GM21576 (cell line): Measurements from ENCODE around the gene PRKD1.

Experiments used
- ATAC-seq: cut with Tn5 transposase; IDR thresholded peaks from one replicate; pipeline ENCODE4 v1.9.1; 2021; ENCODE audit warnings: mild to moderate bottlenecking, moderate library complexity; ENCODE audit not compliant: unreplicated experiment

PRKD1 gene

DNA sequence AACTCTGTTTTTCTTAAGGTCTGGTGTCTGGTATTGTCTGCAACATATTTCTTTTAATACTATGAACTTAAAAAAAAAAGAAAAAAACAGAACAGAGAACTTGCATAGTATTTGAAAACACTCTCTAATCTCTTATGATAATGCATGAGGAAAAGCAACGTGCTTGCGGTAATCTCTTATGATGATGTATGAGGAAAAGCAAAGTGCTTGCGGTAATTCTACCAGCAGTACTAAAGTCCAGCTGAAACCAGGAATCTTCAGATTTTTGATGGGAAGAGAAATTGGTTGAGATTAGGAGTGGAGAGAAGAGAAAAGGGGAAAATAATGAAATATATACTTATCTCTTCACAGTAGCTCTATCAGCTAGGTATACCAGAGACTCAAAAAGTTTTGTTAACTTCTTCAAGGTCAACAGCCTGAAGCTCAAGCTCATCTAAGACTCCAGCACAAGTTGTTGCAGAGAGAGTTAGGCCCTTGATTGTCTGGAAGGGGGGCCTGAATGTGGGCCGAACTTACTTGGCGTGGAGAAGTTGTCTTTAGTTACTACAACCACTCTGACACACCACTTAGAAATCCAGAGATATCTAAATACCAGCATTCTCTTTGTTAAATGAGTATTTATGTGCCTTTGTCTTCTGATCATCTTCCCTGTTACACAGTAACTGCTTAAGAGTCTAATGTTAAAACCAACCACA lies 240.4 kb downstream of the PRKD1 start:
- no peak for ATAC-seq

- ATAC-seq, result no peak
Observed at GRCh38 chr14:29684926-29685325, 242.7 kb downstream of the PRKD1 start.

GRCh38 chr14:29682789-29683188 lies 244.9 kb downstream of the PRKD1 start:
- no peak for ATAC-seq

DNA sequence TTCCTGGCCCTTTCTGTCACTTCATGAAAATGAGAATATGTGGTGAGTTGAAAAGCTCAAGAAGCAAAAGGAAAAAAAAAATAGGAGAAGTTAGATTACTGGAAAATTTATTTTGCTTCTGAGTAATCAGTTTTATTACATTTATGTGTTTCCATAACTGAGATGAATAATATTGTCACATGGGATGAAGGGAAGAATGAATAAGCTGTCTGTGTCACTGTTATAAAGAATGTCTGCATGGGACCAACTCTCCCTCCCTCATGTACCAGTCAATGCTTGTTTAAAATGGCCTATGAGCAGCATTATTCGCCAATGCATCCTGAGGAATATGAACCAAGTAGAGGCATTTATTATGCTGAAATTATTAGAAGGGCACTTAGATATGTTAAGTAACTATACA lies 246.3 kb downstream of the PRKD1 start:
- no peak for ATAC-seq

- ATAC-seq, result no peak
Observed at GRCh38 chr14:29674566-29675285, 252.9 kb downstream of the PRKD1 start.

DNA sequence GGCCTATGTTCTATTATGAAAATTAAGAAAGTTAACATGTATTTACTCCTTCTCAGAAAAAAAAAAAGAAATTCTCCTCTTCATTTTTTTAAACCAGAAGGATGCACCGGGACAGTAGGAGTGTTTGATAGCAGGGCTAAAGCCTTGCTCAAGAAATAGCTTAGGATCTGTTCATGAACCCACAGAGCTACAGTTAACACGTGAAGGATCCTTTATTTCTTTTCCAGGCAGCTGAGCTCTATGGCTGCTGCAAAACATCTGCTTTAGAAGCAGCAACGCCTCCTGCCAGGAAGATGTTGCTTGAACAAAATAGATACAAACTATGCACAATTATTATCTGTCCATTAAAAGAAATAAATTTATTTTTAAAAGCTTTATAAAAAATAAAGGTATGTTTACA lies 254.8 kb downstream of the PRKD1 start:
- ATAC-seq, result no peak

DNA sequence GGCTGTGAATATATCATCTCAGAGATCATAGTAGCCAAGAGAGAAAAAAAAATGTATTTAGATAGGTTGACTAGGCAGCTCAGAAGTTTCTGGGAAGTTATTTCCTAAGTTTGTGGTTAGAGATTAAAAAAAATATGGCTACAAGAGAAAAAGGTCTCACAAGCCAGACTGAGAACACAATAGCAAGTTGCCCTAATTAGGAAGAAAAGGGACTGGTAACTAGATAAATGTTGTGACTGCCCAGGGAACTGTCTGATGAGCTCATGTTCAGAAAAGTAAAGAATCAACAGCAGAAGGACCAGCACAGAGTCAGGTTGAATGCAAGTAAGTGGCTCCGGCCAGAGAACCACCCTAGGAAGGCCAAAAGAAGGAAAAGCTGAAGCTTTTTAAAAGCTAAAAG lies 256.6 kb downstream of the PRKD1 start:
- no peak for ATAC-seq

GRCh38 chr14:29668201-29668600 lies 259.4 kb downstream of the PRKD1 start:
- no peak for ATAC-seq

GRCh38 chr14:29664515-29664914 lies 263.1 kb downstream of the PRKD1 start:
- ATAC-seq, result no peak

GRCh38 chr14:29663281-29663801 lies 264.3 kb downstream of the PRKD1 start:
- no peak for ATAC-seq

GRCh38 chr14:29654901-29655550 lies 272.6 kb downstream of the PRKD1 start:
- ATAC-seq, result no peak

DNA sequence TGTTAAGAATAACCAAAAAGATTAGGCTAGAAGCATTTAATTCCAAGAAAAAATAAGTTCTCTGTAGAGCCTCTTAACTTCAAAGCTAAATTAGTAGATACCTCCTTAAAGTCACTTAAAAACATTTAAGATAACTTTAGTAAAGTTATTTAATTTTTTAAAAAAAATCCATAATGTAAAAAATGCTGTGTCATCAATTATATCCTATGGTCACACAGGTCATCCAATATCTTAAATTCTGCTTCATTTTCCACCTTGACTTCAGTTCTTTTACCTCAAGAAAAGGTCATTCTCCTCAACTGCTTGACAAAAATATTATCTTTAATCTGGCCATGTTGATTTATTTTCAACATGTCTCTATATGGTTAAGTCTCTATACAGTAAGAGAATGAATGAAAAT lies 274.3 kb downstream of the PRKD1 start:
- no peak for ATAC-seq

GRCh38 chr14:29652571-29652970 lies 275.1 kb downstream of the PRKD1 start:
- ATAC-seq, result no peak

GRCh38 chr14:29650554-29651269 lies 276.9 kb downstream of the PRKD1 start:
- no peak for ATAC-seq

- no peak for ATAC-seq
Observed at GRCh38 chr14:29649170-29649569, 278.5 kb downstream of the PRKD1 start.

DNA sequence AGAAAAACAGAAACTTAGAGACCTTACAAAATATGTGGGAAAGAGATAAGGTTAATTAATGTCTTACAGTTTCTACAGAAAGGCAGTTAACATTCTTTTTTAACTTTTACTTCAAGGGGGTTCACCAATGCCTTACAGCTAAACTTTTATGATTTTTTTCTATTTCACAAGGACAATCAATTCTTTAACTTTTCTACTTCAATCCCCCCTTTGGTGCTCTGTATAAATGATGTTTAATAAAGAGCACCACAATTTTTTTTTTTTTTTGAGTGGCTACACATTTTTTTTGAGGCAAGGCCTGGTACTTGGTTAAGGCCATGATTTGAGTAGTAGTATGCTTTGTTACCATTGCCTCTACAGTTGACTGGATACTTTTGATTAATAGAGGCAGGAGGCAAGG lies 279.6 kb downstream of the PRKD1 start:
- ATAC-seq, result no peak

- ATAC-seq, result no peak
Observed at GRCh38 chr14:29645117-29645516, 282.5 kb downstream of the PRKD1 start.

DNA sequence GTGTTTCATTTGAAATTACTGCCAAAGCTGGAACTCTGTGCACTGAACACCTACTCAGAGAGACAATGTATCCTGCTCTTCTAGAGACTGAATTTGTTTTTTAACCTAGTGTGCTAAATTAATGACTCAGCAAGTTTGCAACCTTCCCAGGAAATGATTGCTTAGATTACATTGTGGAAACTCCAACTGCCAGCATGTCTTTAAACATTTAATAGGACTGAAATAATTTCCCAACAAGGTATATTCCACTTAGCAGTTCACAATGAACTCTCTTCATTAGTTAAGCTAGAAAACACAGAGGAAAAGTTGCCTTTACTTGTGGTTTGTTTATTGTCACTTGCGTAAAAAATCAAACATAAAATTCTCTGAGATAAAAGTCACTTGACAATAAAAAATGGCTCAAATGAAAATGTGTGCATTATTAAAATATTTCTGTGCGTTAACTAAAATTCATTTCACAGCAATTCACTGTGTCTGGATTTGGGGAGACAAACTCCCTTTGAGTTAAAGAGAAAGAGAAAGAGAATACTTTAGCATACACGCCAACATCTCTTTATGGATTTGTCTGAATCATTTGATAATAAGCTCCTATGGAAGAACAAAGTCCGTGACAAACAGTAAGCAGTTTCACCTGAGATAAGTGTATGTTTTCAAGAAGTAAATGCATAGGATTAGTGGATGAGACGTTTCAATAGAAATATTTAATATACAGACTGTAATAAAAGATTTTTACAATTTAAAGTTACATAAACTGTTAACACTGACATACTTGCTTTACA lies 284.0 kb downstream of the PRKD1 start:
- ATAC-seq, result no peak

GRCh38 chr14:29637411-29637810 lies 290.2 kb downstream of the PRKD1 start:
- ATAC-seq, result no peak

- no peak for ATAC-seq
Observed at GRCh38 chr14:29636870-29637269, 290.8 kb downstream of the PRKD1 start.
